ENCODE data around the gene ELOVL5.
A peak's percentile ranks its signal among the peaks of the same experiment; 100 is the strongest.

ELOVL5 gene

GRCh38 chr6:53335224-53335994 lies 13.3 kb downstream of the ELOVL5 start:
- H3K27me3 Mint-ChIP-seq, result no peaks in the 10 kb centered on the region
- peaks cover 83% of the 10 kb centered on the region for H3K4me1 Mint-ChIP-seq
- H3K27ac Mint-ChIP-seq (ENCODE audit: low read depth), result peak overlapping the region; percentile 100
- ATAC-seq (replicated peaks; ENCODE audit: extremely low read depth, poor library complexity, severe bottlenecking) (peak; percentile 82), DNase-seq (ENCODE audit: low spot score in 2 of 2) (peak; percentile 45 to 82)
- H3K4me3 Mint-ChIP-seq, result peak overlapping the region; percentile 85
- H3K36me3 Mint-ChIP-seq (ENCODE audit: insufficient read depth), result peaks cover 32% of the 10 kb centered on the region
- H3K9me3 Mint-ChIP-seq, result no peaks in the 10 kb centered on the region

GRCh38 chr6:53333439-53334408 lies 15.0 kb downstream of the ELOVL5 start:
- H3K36me3 Mint-ChIP-seq (ENCODE audit: insufficient read depth), result peaks cover 32% of the 10 kb centered on the region

GRCh38 chr6:53331678-53332077 lies 17.1 kb downstream of the ELOVL5 start:
- DNase-seq (ENCODE audit: low spot score in 2 of 2) (no peak), ATAC-seq (replicated peaks; ENCODE audit: extremely low read depth, poor library complexity, severe bottlenecking) (no peak)
- Mint-ChIP-seq H3K9me3 (no peaks in the 10 kb centered on the region), H3K4me1 (peaks cover 73% of the 10 kb centered on the region), H3K27me3 (no peaks in the 10 kb centered on the region), H3K36me3 (ENCODE audit: insufficient read depth) (peaks cover 37% of the 10 kb centered on the region), H3K27ac (ENCODE audit: low read depth) (peak overlapping the region; percentile 100), H3K4me3 (no peak overlapping the region)

More at GRCh38 chr6:53333439-53334408, 15.0 kb downstream of the ELOVL5 start:
- no peaks in the 10 kb centered on the region for H3K27me3 Mint-ChIP-seq
- H3K27ac Mint-ChIP-seq (ENCODE audit: low read depth), result peak overlapping the region; percentile 100
- no peaks in the 10 kb centered on the region for H3K9me3 Mint-ChIP-seq
- H3K4me3 Mint-ChIP-seq, result peak overlapping the region; percentile 85
- peaks cover 73% of the 10 kb centered on the region for H3K4me1 Mint-ChIP-seq
- DNase-seq (ENCODE audit: low spot score in 2 of 2) (no peak), ATAC-seq (replicated peaks; ENCODE audit: extremely low read depth, poor library complexity, severe bottlenecking) (no peak)

GRCh38 chr6:53330137-53330536 lies 18.6 kb downstream of the ELOVL5 start:
- Mint-ChIP-seq H3K27me3 (no peaks in the 10 kb centered on the region), H3K4me1 (peaks cover 75% of the 10 kb centered on the region), H3K27ac (ENCODE audit: low read depth) (no peak overlapping the region), H3K9me3 (no peaks in the 10 kb centered on the region), H3K36me3 (ENCODE audit: insufficient read depth) (peaks cover 34% of the 10 kb centered on the region), H3K4me3 (no peak overlapping the region)
- no peak for ATAC-seq (replicated peaks; ENCODE audit: extremely low read depth, poor library complexity, severe bottlenecking)
- no peak for DNase-seq (ENCODE audit: low spot score in 2 of 2)

- peaks cover 73% of the 10 kb centered on the region for H3K4me1 Mint-ChIP-seq
- H3K27ac Mint-ChIP-seq (ENCODE audit: low read depth), result peak overlapping the region; percentile 40
- no peak for DNase-seq (ENCODE audit: low spot score in 2 of 2)
- no peak for ATAC-seq (replicated peaks; ENCODE audit: extremely low read depth, poor library complexity, severe bottlenecking)
- no peaks in the 10 kb centered on the region for H3K9me3 Mint-ChIP-seq
- H3K36me3 Mint-ChIP-seq (ENCODE audit: insufficient read depth), result peaks cover 36% of the 10 kb centered on the region
- no peaks in the 10 kb centered on the region for H3K27me3 Mint-ChIP-seq
- H3K4me3 Mint-ChIP-seq, result no peak overlapping the region
Measured at GRCh38 chr6:53328375-53328774, 20.4 kb downstream of the ELOVL5 start.

GRCh38 chr6:53327017-53327395 lies 21.7 kb downstream of the ELOVL5 start:
- Mint-ChIP-seq H3K27me3 (no peaks in the 10 kb centered on the region), H3K36me3 (ENCODE audit: insufficient read depth) (peaks cover 38% of the 10 kb centered on the region), H3K9me3 (no peaks in the 10 kb centered on the region), H3K4me3 (no peak overlapping the region), H3K27ac (ENCODE audit: low read depth) (peak overlapping the region; percentile 40), H3K4me1 (peaks cover 73% of the 10 kb centered on the region)
- DNase-seq (ENCODE audit: low spot score in 2 of 2) (no peak), ATAC-seq (replicated peaks; ENCODE audit: extremely low read depth, poor library complexity, severe bottlenecking) (no peak)

- Mint-ChIP-seq H3K9me3 (no peaks in the 10 kb centered on the region), H3K4me1 (peaks cover 72% of the 10 kb centered on the region), H3K27me3 (no peaks in the 10 kb centered on the region), H3K4me3 (no peak overlapping the region), H3K27ac (ENCODE audit: low read depth) (peak overlapping the region; percentile 40), H3K36me3 (ENCODE audit: insufficient read depth) (peaks cover 38% of the 10 kb centered on the region)
- DNase-seq (ENCODE audit: low spot score in 2 of 2) (no peak), ATAC-seq (replicated peaks; ENCODE audit: extremely low read depth, poor library complexity, severe bottlenecking) (no peak)
Measured at GRCh38 chr6:53326372-53327016, 22.3 kb downstream of the ELOVL5 start.

- H3K27me3 Mint-ChIP-seq, result no peaks in the 10 kb centered on the region
- DNase-seq (ENCODE audit: low spot score in 2 of 2) (no peak), ATAC-seq (replicated peaks; ENCODE audit: extremely low read depth, poor library complexity, severe bottlenecking) (no peak)
- H3K9me3 Mint-ChIP-seq, result no peaks in the 10 kb centered on the region
- H3K36me3 Mint-ChIP-seq (ENCODE audit: insufficient read depth), result peaks cover 36% of the 10 kb centered on the region
- H3K27ac Mint-ChIP-seq (ENCODE audit: low read depth), result peak overlapping the region; percentile 40
- no peak overlapping the region for H3K4me3 Mint-ChIP-seq
- H3K4me1 Mint-ChIP-seq, result peaks cover 64% of the 10 kb centered on the region
Measured at GRCh38 chr6:53325785-53326184, 23.0 kb downstream of the ELOVL5 start.

GRCh38 chr6:53322188-53323029 lies 26.3 kb downstream of the ELOVL5 start:
- H3K27ac Mint-ChIP-seq (ENCODE audit: low read depth), result peak overlapping the region; percentile 52
- ATAC-seq (replicated peaks; ENCODE audit: extremely low read depth, poor library complexity, severe bottlenecking), result no peak
- no peaks in the 10 kb centered on the region for H3K9me3 Mint-ChIP-seq
- H3K36me3 Mint-ChIP-seq (ENCODE audit: insufficient read depth), result peaks cover 33% of the 10 kb centered on the region
- no peaks in the 10 kb centered on the region for H3K27me3 Mint-ChIP-seq
- peaks cover 64% of the 10 kb centered on the region for H3K4me1 Mint-ChIP-seq
- no peak for DNase-seq (ENCODE audit: low spot score in 2 of 2)
- no peak overlapping the region for H3K4me3 Mint-ChIP-seq

- Mint-ChIP-seq H3K4me1 (peaks cover 64% of the 10 kb centered on the region), H3K36me3 (ENCODE audit: insufficient read depth) (peaks cover 28% of the 10 kb centered on the region), H3K27me3 (no peaks in the 10 kb centered on the region), H3K9me3 (no peaks in the 10 kb centered on the region), H3K4me3 (no peak overlapping the region), H3K27ac (ENCODE audit: low read depth) (peak overlapping the region; percentile 52)
- DNase-seq (ENCODE audit: low spot score in 2 of 2) (no peak), ATAC-seq (replicated peaks; ENCODE audit: extremely low read depth, poor library complexity, severe bottlenecking) (no peak)
Measured at GRCh38 chr6:53321701-53322100, 27.0 kb downstream of the ELOVL5 start.

GRCh38 chr6:53320964-53321363 lies 27.8 kb downstream of the ELOVL5 start:
- no peaks in the 10 kb centered on the region for H3K27me3 Mint-ChIP-seq
- H3K36me3 Mint-ChIP-seq (ENCODE audit: insufficient read depth), result peaks cover 24% of the 10 kb centered on the region
- H3K4me3 Mint-ChIP-seq, result no peak overlapping the region
- no peak for ATAC-seq (replicated peaks; ENCODE audit: extremely low read depth, poor library complexity, severe bottlenecking)
- no peak for DNase-seq (ENCODE audit: low spot score in 2 of 2)
- no peaks in the 10 kb centered on the region for H3K9me3 Mint-ChIP-seq
- H3K4me1 Mint-ChIP-seq, result peaks cover 64% of the 10 kb centered on the region
- no peak overlapping the region for H3K27ac Mint-ChIP-seq (ENCODE audit: low read depth)

- DNase-seq (ENCODE audit: low spot score in 2 of 2), result no peak
Measured at GRCh38 chr6:53318429-53318828, 30.3 kb downstream of the ELOVL5 start.

More at GRCh38 chr6:53318429-53318828, 30.3 kb downstream of the ELOVL5 start:
- Mint-ChIP-seq H3K27ac (ENCODE audit: low read depth) (no peak overlapping the region), H3K27me3 (no peaks in the 10 kb centered on the region), H3K4me3 (no peak overlapping the region), H3K9me3 (no peaks in the 10 kb centered on the region), H3K4me1 (peaks cover 68% of the 10 kb centered on the region), H3K36me3 (ENCODE audit: insufficient read depth) (peaks cover 22% of the 10 kb centered on the region)
- no peak for ATAC-seq (replicated peaks; ENCODE audit: extremely low read depth, poor library complexity, severe bottlenecking)

Data from central memory CD8-positive, alpha-beta T cell (primary cell).